ENCODE results near the gene NCKAP5.

Gene NCKAP5

GRCh38 chr2:133407341-133407740 lies 160.9 kb downstream of the NCKAP5 start:
- TF ChIP-seq CTCF (IDR thresholded peaks at IDR 0.05; ENCODE audit: low read length) = no peak
- no peak for TF ChIP-seq EZH2 (IDR thresholded peaks at IDR 0.05; ENCODE audit: borderline replicate concordance, low read length)
- no peaks in the 10 kb centered on the region for H3K9me3 ChIP-seq (ENCODE audit: low read length)
- no peaks in the 10 kb centered on the region for H3K9me2 ChIP-seq (ENCODE audit: low read depth, low read length)
- no peaks in the 10 kb centered on the region for H3K79me2 ChIP-seq (ENCODE audit: insufficient read depth, low read length)
- no peaks in the 10 kb centered on the region for H3K36me3 ChIP-seq (ENCODE audit: insufficient read depth, low read length)
- H3K27me3 ChIP-seq (ENCODE audit: insufficient read depth, low read length) = no peaks in the 10 kb centered on the region
- no peaks in the 10 kb centered on the region for H3K4me1 ChIP-seq (ENCODE audit: insufficient read depth, low read length, severe bottlenecking)
- no peak overlapping the region for H3K9ac ChIP-seq (ENCODE audit: low read length)
- no peaks in the 10 kb centered on the region for H3F3A ChIP-seq (ENCODE audit: insufficient read depth, low read length)
- H2AFZ ChIP-seq (ENCODE audit: low read length) = no peak overlapping the region
- H3K4me2 ChIP-seq (ENCODE audit: low read length) = no peak overlapping the region
- H3K4me3 ChIP-seq (ENCODE audit: low read depth, low read length, poor library complexity, severe bottlenecking) = no peak overlapping the region
- no peak overlapping the region for H3K27ac ChIP-seq (ENCODE audit: low read depth, low read length, poor library complexity, severe bottlenecking)
- H4K20me1 ChIP-seq (ENCODE audit: insufficient read depth, low read length) = no peaks in the 10 kb centered on the region

GRCh38 chr2:133405252-133405651 lies 163.0 kb downstream of the NCKAP5 start:
- Histone ChIP-seq H3K9me2 (ENCODE audit: low read depth, low read length) (no peaks in the 10 kb centered on the region), H3K27me3 (ENCODE audit: insufficient read depth, low read length) (no peaks in the 10 kb centered on the region), H3K36me3 (ENCODE audit: insufficient read depth, low read length) (no peaks in the 10 kb centered on the region), H3K4me1 (ENCODE audit: insufficient read depth, low read length, severe bottlenecking) (no peaks in the 10 kb centered on the region), H3K4me3 (ENCODE audit: low read depth, low read length, poor library complexity, severe bottlenecking) (no peak overlapping the region), H4K20me1 (ENCODE audit: insufficient read depth, low read length) (no peaks in the 10 kb centered on the region), H3F3A (ENCODE audit: insufficient read depth, low read length) (no peaks in the 10 kb centered on the region), H2AFZ (ENCODE audit: low read length) (no peak overlapping the region), H3K9ac (ENCODE audit: low read length) (no peak overlapping the region), H3K9me3 (ENCODE audit: low read length) (no peaks in the 10 kb centered on the region), H3K79me2 (ENCODE audit: insufficient read depth, low read length) (no peaks in the 10 kb centered on the region), H3K4me2 (ENCODE audit: low read length) (no peak overlapping the region), H3K27ac (ENCODE audit: low read depth, low read length, poor library complexity, severe bottlenecking) (no peak overlapping the region)
- no peak for TF ChIP-seq CTCF (IDR thresholded peaks at IDR 0.05; ENCODE audit: low read length)
- no peak for TF ChIP-seq EZH2 (IDR thresholded peaks at IDR 0.05; ENCODE audit: borderline replicate concordance, low read length)

- H3K27ac ChIP-seq (ENCODE audit: low read depth, low read length, poor library complexity, severe bottlenecking) = no peak overlapping the region
- TF ChIP-seq CTCF (IDR thresholded peaks at IDR 0.05; ENCODE audit: low read length) = no peak
- no peaks in the 10 kb centered on the region for H3K79me2 ChIP-seq (ENCODE audit: insufficient read depth, low read length)
- no peaks in the 10 kb centered on the region for H4K20me1 ChIP-seq (ENCODE audit: insufficient read depth, low read length)
- H3K4me2 ChIP-seq (ENCODE audit: low read length) = no peak overlapping the region
- no peak overlapping the region for H3K9ac ChIP-seq (ENCODE audit: low read length)
- H3K4me3 ChIP-seq (ENCODE audit: low read depth, low read length, poor library complexity, severe bottlenecking) = no peak overlapping the region
- no peaks in the 10 kb centered on the region for H3K27me3 ChIP-seq (ENCODE audit: insufficient read depth, low read length)
- H3F3A ChIP-seq (ENCODE audit: insufficient read depth, low read length) = no peaks in the 10 kb centered on the region
- H3K9me2 ChIP-seq (ENCODE audit: low read depth, low read length) = no peaks in the 10 kb centered on the region
- no peaks in the 10 kb centered on the region for H3K4me1 ChIP-seq (ENCODE audit: insufficient read depth, low read length, severe bottlenecking)
- H3K9me3 ChIP-seq (ENCODE audit: low read length) = no peaks in the 10 kb centered on the region
- H2AFZ ChIP-seq (ENCODE audit: low read length) = no peak overlapping the region
- H3K36me3 ChIP-seq (ENCODE audit: insufficient read depth, low read length) = no peaks in the 10 kb centered on the region
Measured at GRCh38 chr2:133400411-133400810, 167.9 kb downstream of the NCKAP5 start.
